Measurements from ENCODE around the gene REC114. TPM values are rescaled to one million over a fixed set of nuclear protein-coding genes. Genes with fewer than 3 reads are reported as not detected.
"Not testable (repeated sequence)": the region's sequence is repeated elsewhere in the genome, so short reads cannot be mapped to it uniquely, and the experiment has no call there.

The REC114 gene
- total and polyA plus RNA-seq, 2 of the 8 experiments (the other 6 are each of a cell fraction or from before 2014, with no cell fraction given), result 0.12 TPM; not detected in 1

DNA sequence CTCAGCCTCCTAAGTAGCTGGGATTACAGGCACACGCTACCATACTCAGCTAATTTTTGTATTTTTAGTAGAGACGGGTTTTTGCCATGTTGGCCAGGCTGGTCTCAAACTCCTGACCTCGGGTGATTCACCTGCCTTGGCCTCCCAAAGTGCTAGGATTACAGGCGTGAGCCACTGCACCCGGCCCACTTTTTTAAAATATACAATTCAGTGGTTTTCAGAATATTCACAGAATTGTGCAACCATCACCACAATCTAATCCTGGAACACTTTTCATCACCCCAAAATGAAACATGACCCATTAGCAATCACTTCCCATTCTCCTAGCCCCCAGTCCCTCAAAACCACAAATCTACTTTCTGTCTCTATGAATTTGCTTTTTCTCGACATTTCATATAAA is 42.7 kb upstream of the REC114 start:
- H2BK20ac ChIP-seq (ENCODE audit: low read length); H3K9me3 ChIP-seq (ENCODE audit: insufficient read depth in 2 of 2, low read depth in 1 of 2, low read length in 1 of 2); H3K79me1 ChIP-seq (ENCODE audit: low read depth, low read length); H2BK15ac ChIP-seq (ENCODE audit: low read length); POLR2A ChIA-PET (ENCODE audit: partially characterized antibody); H3K79me2 ChIP-seq (ENCODE audit: control insufficient read depth in 1 of 2, insufficient read depth in 2 of 2, low read length in 2 of 2); H3K23me2 ChIP-seq (ENCODE audit: low read depth, low read length); DNase-seq (ENCODE audit: low read depth in 1 of 2, low spot score in 2 of 2); H4K20me1 ChIP-seq (replicated peaks in 1 of 2; ENCODE audit: control insufficient read depth in 1 of 2, insufficient read depth in 2 of 2, low read length in 2 of 2); H3K23ac ChIP-seq (ENCODE audit: insufficient read length); H3K4me2 ChIP-seq (ENCODE audit: insufficient read depth in 1 of 2, low read depth in 2 of 2, low read length in 2 of 2); H3K56ac ChIP-seq (replicated peaks; ENCODE audit: insufficient read length, low read depth, low read length); H2AK5ac ChIP-seq (ENCODE audit: low read depth, low read length); H4K8ac ChIP-seq (ENCODE audit: extremely low read depth, insufficient read depth, low read length); H3K14ac ChIP-seq (ENCODE audit: insufficient read length); H3K27me3 ChIP-seq (replicated peaks in 1 of 4; ENCODE audit: control insufficient read depth in 3 of 4, extremely low read depth in 1 of 4, insufficient read depth in 3 of 4, low read length in 3 of 4); H2BK120ac ChIP-seq (replicated peaks; ENCODE audit: low read depth, low read length); H4K91ac ChIP-seq (replicated peaks; ENCODE audit: insufficient read length, low read length); H3K4me3 ChIP-seq (ENCODE audit: extremely low read depth in 1 of 4, insufficient read depth in 2 of 4, low read depth in 3 of 4, low read length in 4 of 4); H3K18ac ChIP-seq (ENCODE audit: extremely low read depth, low read length); H3K27ac ChIP-seq (ENCODE audit: low read depth, low read length); H3K4ac ChIP-seq (replicated peaks; ENCODE audit: insufficient read length, low read depth, low read length); H3K4me1 ChIP-seq (replicated peaks in 1 of 4; ENCODE audit: control insufficient read depth in 3 of 4, insufficient read depth in 4 of 4, low read length in 3 of 4); H2AFZ ChIP-seq (ENCODE audit: low read length); H2BK12ac ChIP-seq (ENCODE audit: low read depth, low read length); H3K36me3 ChIP-seq (ENCODE audit: control insufficient read depth in 2 of 4, insufficient read depth in 4 of 4, low read length in 3 of 4); H2BK5ac ChIP-seq (ENCODE audit: low read depth, low read length); FAIRE-seq; H4K5ac ChIP-seq (ENCODE audit: insufficient read length, low read depth, low read length); H3K9ac ChIP-seq (replicated peaks in 1 of 4; ENCODE audit: extremely low read depth in 1 of 4, low read depth in 3 of 4, low read length in 3 of 4): not testable (repeated sequence)
- WGBS, 2 experiments (ENCODE audit: extremely low coverage in 1 of 2, insufficient coverage in 1 of 2, insufficient read length in 1 of 2, insufficient replicate concordance in 2 of 2, low coverage in 1 of 2, low lambda C conversion rate in 2 of 2, missing lambda C conversion rate in 1 of 2), result 95% methylated on average over 6 of the region's 6 CpGs; no CpG with 5 or more reads in 1 of the 2 experiments
- CTCF ChIA-PET (ENCODE audit: partially characterized antibody), result interaction anchor here (1.8 kb wide), 1 partner anchor 65 kb away, joined by 4 read pairs; no protein-coding TSS in a partner anchor
